Putamen (tissue), 1 donor: ENCODE data around the gene CSRP1.
"Not testable (repeated sequence)": the region's sequence is repeated elsewhere in the genome, so short reads cannot be mapped to it uniquely, and the experiment has no call there.

Experiments
- DNase-seq: peaks from one replicate; pipeline ENCODE4 v3.0.0-alpha.2; 2016; ENCODE audit warnings: low spot score

Gene CSRP1

GRCh38 chr1:201497935-201498509 lies 8.9 kb downstream of the CSRP1 start:
- DNase-seq: no peak

- no peak for DNase-seq
These were observed 10.6 kb downstream of the CSRP1 start for GRCh38 chr1:201496296-201496690.

- peak; percentile 95 for DNase-seq
These were observed 11.2 kb downstream of the CSRP1 start for GRCh38 chr1:201495551-201496295.

- DNase-seq: no peak
These were observed 12.9 kb downstream of the CSRP1 start for GRCh38 chr1:201493757-201494617.

GRCh38 chr1:201493026-201493656 lies 13.8 kb downstream of the CSRP1 start:
- not testable (repeated sequence) for DNase-seq

GRCh38 chr1:201491896-201492511 lies 14.9 kb downstream of the CSRP1 start:
- no peak for DNase-seq

- DNase-seq: no peak
These were observed 16.2 kb downstream of the CSRP1 start for GRCh38 chr1:201490708-201491131.

GRCh38 chr1:201489643-201490261 lies 17.2 kb downstream of the CSRP1 start:
- no peak for DNase-seq

- DNase-seq: no peak
These were observed 17.9 kb downstream of the CSRP1 start for GRCh38 chr1:201488830-201489589.

GRCh38 chr1:201487742-201488141 lies 19.2 kb downstream of the CSRP1 start:
- no peak for DNase-seq

GRCh38 chr1:201486187-201486586 lies 20.7 kb downstream of the CSRP1 start:
- no peak for DNase-seq

GRCh38 chr1:201485184-201485774 lies 21.6 kb downstream of the CSRP1 start:
- no peak for DNase-seq

- DNase-seq: no peak
These were observed 23.5 kb downstream of the CSRP1 start for GRCh38 chr1:201483373-201483949.

GRCh38 chr1:201482755-201483154 lies 24.2 kb downstream of the CSRP1 start:
- no peak for DNase-seq

- DNase-seq: peak; percentile 83
These were observed 25.0 kb downstream of the CSRP1 start for GRCh38 chr1:201481761-201482493.

- no peak for DNase-seq
These were observed 25.9 kb downstream of the CSRP1 start for GRCh38 chr1:201481004-201481380.

GRCh38 chr1:201480231-201481003 lies 26.5 kb downstream of the CSRP1 start:
- DNase-seq: no peak

GRCh38 chr1:201479201-201479730 lies 27.7 kb downstream of the CSRP1 start:
- DNase-seq: no peak
